ENCODE results near the gene NEO1.

NEO1 gene

DNA sequence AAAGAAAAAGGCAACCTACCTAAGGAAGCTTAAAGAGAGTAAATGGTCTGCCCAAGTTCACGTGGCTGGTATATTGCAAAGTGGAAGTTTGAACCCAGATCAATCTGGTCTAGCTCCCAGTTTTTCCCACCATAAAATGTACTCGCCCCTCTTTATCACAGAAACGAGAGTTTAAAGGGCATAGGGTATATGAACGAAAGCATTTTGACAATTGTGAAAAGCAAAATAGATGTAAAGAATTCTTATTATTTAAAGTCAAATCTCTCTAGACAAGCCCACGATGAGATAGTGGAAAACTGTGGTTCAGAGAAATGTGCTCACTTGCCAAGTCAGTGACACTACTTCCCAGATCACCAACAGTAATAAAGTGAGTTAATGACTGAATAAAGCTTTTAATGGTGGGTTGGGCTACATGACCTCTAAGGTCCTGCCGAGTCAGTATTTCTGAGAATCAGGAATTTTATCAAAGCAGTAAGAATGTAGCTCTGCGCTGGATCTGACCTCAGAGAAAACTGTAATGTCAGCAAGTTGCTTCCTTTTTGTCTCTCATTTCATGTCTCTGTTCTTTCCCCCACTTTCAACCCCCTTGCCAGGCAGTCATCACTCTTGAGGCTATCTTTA is 23.3 kb upstream of the NEO1 start:
- no peak for DNase-seq

DNA sequence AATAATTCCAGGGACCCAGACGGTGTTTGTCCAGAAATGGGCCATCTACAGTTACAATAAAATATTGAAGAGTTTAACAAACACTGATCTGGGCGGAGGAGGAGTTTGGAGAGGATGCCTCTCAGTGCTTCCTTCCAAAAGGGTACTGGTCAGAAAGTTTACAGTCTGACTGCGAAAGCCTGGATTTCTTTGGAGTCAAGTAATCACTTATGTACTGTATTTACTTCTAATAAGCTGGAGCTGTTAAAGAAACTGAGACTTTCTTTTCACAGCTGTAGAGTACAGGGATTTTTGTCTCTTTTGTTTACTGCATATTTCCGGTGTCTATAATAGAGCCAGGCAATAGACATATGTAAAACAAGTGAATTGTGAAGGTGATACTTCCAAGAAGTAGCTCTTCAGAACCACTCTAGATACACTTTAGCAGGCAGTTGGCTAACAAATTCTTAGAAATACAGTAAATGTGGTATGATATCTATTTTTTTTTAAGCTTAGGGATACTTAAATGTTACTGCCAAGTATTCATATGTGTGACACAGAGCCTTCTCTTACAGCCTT is 22.1 kb upstream of the NEO1 start:
- DNase-seq: no peak

GRCh38 chr15:73031648-73032047 is 20.6 kb upstream of the NEO1 start:
- DNase-seq: no peak

DNA sequence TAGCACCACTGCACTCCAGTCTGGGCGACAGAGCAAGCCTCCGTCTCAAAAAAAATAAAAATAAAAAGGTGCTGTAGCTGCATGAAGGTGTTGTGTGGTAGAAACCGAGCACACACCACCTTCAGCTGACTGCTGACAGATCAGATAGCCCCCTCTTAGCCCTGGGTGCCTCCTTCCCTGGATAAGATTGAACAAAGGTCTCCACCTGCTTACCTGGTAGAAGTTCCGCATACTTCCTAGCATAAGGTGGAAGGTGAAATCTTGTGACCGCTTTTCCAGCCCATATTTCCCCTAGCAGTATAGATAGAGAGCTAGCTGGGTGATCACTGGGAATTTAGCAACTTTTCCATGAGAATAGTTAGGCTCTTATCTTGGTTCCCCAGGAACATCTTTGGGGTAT is 18.7 kb upstream of the NEO1 start:
- DNase-seq: no peak

DNA sequence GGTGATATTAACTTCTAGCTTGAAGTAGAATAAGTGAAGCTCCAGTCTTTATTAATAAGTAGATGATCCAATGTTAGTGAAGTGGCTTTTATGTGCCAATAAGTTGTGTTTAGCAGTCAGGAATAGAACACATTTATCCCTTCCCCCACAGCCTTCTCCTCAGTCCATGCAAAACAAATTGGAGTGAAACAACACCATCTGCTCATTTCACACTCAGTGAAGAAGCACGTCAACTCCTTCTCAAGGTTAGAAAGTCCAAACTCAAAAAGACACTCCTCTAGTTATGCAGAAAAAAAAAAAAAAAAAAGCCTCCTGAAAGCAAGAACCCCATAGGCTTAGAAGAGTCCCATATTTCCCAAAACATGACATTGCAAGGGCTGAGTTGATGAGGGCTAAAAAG is 18.0 kb upstream of the NEO1 start:
- no peak for DNase-seq

GRCh38 chr15:73035221-73035620 is 17.0 kb upstream of the NEO1 start:
- no peak for DNase-seq

DNA sequence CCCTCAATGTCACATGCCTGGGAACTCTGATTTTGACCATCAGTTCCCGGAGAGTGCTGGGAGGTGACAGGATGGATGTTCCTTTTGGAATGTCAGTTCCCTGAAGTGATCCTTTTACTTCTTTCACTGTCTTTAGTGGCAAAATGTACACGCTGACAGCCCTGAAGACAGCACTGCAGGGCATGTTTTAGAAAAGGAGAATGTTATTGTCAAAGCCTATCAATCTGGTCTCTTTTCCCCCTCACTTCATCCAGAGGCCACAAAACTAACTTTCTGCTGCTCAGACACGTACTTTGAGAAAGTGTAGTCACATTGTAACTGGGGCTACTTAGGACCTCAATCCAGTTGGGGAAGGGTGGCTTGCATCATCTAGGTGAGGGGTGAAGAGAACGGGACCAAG is 14.0 kb upstream of the NEO1 start:
- no peak for DNase-seq

- DNase-seq: no peak
Observed at GRCh38 chr15:73046073-73046472, 6.2 kb upstream of the NEO1 start.

DNA sequence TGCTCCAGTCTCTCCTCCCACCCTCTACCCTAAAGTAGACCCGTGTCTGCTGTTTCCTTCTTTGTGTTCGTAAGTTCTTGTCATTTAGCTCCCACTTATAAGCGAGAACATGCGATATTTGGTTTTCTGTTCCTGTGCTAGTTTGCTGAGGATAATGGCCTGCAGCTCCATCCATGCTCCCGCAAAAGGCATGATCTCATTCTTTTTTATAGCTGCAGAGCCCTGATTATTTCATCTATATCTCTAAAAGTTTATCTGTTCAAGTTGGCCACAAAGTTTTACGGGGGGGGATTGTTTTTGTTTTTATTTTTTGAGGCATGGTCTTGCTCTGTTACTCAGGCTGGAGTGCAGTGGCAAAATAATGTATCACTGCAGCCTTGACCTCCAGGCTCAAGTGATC is 4.4 kb upstream of the NEO1 start:
- DNase-seq: no peak

- DNase-seq: no peak
Observed at GRCh38 chr15:73048624-73049295, 3.5 kb upstream of the NEO1 start.

- DNase-seq: no peak
Observed at GRCh38 chr15:73049564-73050215, 2.6 kb upstream of the NEO1 start.

DNA sequence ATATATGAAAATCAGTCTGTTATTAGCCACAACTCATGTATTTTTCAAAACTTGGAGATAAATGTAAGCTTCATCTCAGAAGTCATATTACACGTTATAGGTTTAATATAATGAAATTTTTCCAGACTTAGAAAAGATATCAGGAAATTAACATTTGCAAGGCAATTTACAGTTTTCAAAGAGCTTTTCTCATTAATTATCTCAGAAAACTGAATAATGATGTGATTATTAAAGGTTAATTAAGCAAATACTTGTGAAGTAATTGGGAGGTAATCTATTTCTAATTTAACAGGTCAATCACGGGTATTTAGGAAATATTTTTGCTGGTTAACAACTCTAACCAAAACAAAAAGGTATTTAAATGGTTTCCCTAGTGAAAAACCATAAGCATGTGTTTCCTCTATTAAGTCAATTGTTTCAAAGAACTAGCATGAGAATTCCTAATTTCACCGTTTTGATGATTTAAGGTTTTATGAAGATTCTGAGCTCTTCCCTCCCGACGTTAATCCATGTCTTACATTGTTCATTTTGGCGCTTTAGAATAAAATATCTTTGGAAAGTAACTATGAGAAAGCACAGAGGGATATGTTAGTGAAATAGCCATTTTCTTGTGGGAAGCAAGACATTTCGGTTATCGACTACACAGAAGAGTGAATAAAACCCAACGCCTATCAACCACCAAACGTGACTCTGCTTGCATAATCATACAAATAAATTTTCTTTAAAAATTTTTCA is 1.5 kb upstream of the NEO1 start:
- no peak for DNase-seq

GRCh38 chr15:73051391-73051806 is 864 bp upstream of the NEO1 start:
- no peak for DNase-seq

DNA sequence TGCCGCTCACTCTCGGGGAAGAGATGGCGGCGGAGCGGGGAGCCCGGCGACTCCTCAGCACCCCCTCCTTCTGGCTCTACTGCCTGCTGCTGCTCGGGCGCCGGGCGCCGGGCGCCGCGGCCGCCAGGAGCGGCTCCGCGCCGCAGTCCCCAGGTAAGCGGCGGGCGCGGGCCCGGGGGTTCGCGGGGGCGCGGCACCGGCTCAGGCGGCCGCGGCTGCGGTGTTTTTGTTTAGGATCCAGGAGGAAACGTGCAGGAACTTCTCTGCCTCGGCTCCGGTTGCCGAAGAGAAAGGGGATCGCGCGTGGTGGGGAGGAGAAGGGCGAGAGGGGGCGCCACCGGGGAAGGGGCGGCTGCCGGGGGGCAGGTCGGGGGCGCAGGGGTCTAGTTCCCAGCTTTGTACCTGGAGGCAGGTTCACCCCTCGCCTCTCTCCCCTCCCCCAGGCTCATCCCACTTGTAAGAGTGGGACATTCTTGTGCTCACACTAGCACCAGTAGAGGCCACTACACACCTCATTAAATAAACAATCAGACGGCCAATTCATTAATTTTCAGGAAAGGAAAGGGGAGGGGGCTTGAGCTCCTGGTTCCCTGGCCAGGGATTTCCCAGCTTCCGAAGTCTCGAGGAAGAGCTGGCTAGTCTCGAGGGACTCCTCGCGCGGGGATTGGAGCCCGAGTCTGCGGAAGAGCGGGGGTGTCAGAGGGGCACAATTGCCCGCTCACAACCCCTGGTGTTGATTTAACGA is 562 bp downstream of the NEO1 start:
- DNase-seq: peak; percentile 42 to 69

DNA sequence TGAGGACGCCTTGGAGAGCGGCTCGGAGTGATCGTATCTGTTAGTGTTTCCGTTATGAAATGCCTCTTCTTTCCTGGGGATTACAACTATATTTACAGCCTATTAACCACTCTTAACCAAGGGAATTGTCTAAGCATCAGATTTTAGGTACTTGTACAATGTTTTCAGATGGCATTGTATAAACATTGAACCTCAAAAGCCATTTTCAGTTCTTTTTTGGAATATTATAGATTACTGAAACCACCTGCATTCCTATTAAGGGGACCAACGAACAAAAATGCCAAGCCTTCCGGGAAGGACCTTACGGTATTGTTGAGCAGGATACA is 1.1 kb downstream of the NEO1 start:
- no peak for DNase-seq

DNA sequence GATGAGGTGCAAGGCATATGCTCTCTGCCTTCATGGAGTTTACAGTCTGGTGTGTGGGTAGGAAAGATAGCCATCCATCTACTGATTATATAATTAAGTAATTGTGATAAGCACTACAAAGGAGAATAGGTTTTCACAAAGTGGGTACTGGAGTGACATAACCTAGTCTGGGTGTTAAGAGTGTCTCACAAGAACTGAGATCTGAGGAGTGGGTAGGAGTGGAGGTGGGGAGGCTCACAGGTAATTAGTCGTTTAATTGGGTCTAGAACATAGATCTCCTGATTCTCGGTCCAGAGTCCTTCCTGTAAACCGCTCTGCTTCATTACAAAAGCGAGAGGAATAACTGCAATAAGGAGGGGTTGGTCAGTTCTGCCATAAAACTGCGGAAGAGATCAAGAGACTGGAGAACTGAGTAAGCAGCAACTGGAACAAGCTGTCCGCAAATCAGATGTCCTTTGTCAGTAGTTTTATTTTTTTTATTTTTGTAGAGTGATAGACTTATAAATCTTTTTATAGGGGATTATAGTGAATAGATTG is 2.2 kb downstream of the NEO1 start:
- DNase-seq: no peak

- no peak for DNase-seq
Observed at GRCh38 chr15:73056460-73056859, 4.2 kb downstream of the NEO1 start.

GRCh38 chr15:73058437-73058836 is 6.2 kb downstream of the NEO1 start:
- DNase-seq: no peak

DNA sequence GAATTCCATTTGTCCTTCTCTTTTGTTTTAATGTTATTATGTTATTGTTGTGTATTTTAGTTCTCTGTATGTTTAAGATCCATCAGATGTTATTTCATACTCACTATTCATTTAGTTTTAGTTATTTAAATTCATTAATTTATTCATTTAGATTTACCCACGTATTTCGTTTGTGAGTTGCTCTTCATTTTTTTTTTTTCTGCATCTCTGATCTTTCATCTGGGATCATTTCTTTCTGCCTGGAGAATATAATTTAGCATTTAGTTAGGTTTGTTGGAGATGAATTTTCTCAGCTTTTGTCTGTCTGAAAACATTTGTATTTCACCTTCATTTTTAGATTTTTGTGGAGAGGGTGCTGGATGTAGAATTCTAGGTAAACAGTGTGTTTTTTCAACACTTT is 12.9 kb downstream of the NEO1 start:
- DNase-seq: no peak

DNA sequence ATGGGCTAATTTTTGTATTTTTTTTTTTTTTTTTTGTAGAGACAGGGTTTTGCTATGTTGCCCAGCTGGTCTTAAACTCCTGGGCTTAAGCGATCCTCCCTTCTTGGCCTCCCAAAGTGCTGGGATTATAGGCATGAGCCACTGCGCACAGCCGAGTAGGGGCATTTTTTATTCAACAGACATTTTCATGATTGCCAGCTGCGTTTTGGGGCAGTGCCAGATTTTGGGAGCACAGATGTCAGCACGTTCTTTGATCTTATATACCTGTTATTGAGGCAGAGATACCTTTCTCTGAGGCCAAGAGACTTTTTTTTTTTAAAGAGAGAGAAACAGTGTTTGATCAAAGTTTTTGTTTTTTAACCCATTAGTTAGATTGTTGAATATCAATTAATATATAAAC is 16.8 kb downstream of the NEO1 start:
- no peak for DNase-seq

GRCh38 chr15:73072894-73073293 is 20.6 kb downstream of the NEO1 start:
- no peak for DNase-seq

- no peak for DNase-seq
Observed at GRCh38 chr15:73074241-73074640, 22.0 kb downstream of the NEO1 start.
